Measurements from ENCODE around the gene NEUROG2.

The NEUROG2 gene

DNA sequence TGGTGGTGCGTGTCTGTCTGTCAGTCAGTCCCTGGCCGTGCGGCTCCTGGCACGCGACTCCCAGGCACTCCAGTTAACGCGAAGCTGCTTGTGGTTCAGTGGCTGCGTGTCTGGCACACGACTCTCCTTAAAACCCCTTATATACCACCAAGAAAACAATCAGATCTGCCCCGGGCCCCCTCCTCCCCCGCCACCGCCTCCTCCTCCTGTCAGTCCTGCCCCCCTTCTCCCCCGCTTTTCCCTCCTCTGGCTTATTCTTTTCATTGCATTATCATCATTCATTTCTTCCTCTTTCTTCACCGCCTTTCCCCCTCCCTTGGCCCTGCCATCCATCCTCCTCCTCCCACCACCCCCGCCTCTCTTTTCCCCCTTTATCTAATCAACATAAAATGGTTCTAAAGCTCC, at the start of gene NEUROG2:
Gene NEUROG2 (minus strand): TSS at position 115 of the 405 bp plus-strand sequence. CDS start 705 bp downstream, outside the sequence.
- Histone ChIP-seq H2AFZ (ENCODE audit: low read depth, low read length) (no peak within 1 kb of the TSS), H3K27me3 (ENCODE audit: insufficient read depth, low read length, poor library complexity) (no peaks in the 10 kb centered on the region), H4K20me1 (ENCODE audit: insufficient read depth, low read length) (no peaks in the 10 kb centered on the region), H3K79me2 (ENCODE audit: insufficient read depth, low read length) (no peaks in the 10 kb centered on the region), H3K27ac (ENCODE audit: low read length) (no peak within 1 kb of the TSS), H3K4me2 (ENCODE audit: insufficient read depth, low read length) (no peak within 1 kb of the TSS), H3K36me3 (ENCODE audit: insufficient read depth, low read length) (no peaks in the 10 kb centered on the region), H3K9ac (ENCODE audit: low read depth, low read length) (no peak within 1 kb of the TSS), H3K4me1 (ENCODE audit: insufficient read depth, low read length) (no peaks in the 10 kb centered on the region), H3K4me3 (ENCODE audit: low read depth in 1 of 2, low read length in 2 of 2) (no peak within 1 kb of the TSS), H3K9me3 (ENCODE audit: insufficient read depth, low read length, severe bottlenecking) (no peaks in the 10 kb centered on the region)
- ATAC-seq (ENCODE audit: insufficient read depth, low read depth) (no peak), DNase-seq (no peak)
- TF ChIP-seq, protein P1, sequence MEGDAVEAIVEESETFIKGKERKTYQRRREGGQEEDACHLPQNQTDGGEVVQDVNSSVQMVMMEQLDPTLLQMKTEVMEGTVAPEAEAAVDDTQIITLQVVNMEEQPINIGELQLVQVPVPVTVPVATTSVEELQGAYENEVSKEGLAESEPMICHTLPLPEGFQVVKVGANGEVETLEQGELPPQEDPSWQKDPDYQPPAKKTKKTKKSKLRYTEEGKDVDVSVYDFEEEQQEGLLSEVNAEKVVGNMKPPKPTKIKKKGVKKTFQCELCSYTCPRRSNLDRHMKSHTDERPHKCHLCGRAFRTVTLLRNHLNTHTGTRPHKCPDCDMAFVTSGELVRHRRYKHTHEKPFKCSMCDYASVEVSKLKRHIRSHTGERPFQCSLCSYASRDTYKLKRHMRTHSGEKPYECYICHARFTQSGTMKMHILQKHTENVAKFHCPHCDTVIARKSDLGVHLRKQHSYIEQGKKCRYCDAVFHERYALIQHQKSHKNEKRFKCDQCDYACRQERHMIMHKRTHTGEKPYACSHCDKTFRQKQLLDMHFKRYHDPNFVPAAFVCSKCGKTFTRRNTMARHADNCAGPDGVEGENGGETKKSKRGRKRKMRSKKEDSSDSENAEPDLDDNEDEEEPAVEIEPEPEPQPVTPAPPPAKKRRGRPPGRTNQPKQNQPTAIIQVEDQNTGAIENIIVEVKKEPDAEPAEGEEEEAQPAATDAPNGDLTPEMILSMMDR (IDR thresholded peaks at IDR 0.05; ENCODE audit: borderline replicate concordance, extremely low read depth, low read length, poor library complexity, severe bottlenecking) = no peak
- no peak for TF ChIP-seq EZH2 (IDR thresholded peaks at IDR 0.05; ENCODE audit: borderline replicate concordance, low read depth, low read length, severe bottlenecking)

DNA sequence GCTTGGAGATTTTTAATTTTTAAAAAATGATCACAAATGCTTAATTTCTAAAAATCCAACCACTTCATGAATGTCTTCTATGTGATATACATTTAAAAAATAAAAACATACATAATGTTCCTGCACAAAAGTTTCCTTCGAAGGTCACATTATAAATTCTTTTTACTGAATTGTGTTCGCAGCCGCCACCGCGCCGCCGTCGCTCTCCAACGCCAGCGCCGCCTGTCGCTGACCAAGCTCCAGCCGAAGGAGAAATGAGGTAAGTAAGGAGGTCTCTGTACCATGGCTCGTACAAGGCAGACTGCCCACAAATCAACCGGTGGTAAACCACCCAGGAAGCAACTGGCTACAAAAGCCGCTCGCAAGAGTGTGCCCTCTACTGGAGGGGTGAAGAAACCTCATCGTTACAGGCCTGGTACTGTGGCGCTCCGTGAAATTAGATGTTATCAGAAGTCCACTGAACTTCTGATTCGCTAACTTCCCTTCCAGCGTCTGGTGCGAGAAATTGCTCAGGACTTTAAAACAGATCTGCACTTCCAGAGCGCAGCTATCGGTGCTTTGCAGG, 48.8 kb upstream of the NEUROG2 start:
- DNase-seq = no peak
- no peaks in the 10 kb centered on the region for H3K9me3 ChIP-seq (ENCODE audit: insufficient read depth, low read length, severe bottlenecking)
- ATAC-seq (ENCODE audit: insufficient read depth, low read depth) = no peak
- no peak overlapping the region for H3K4me3 ChIP-seq (ENCODE audit: low read depth in 1 of 2, low read length in 2 of 2)
- no peaks in the 10 kb centered on the region for H4K20me1 ChIP-seq (ENCODE audit: insufficient read depth, low read length)
- no peaks in the 10 kb centered on the region for H3K4me1 ChIP-seq (ENCODE audit: insufficient read depth, low read length)
- peaks cover 52% of the 10 kb centered on the region for H3K36me3 ChIP-seq (ENCODE audit: insufficient read depth, low read length)
- H3K27ac ChIP-seq (ENCODE audit: low read length) = no peak overlapping the region
- H3K4me2 ChIP-seq (ENCODE audit: insufficient read depth, low read length) = no peak overlapping the region
- TF ChIP-seq, protein P1 (IDR thresholded peaks at IDR 0.05; ENCODE audit: borderline replicate concordance, extremely low read depth, low read length, poor library complexity, severe bottlenecking) = peak; percentile 21
- TF ChIP-seq EZH2 (IDR thresholded peaks at IDR 0.05; ENCODE audit: borderline replicate concordance, low read depth, low read length, severe bottlenecking) = no peak
- no peak overlapping the region for H2AFZ ChIP-seq (ENCODE audit: low read depth, low read length)
- no peak overlapping the region for H3K9ac ChIP-seq (ENCODE audit: low read depth, low read length)
- no peaks in the 10 kb centered on the region for H3K27me3 ChIP-seq (ENCODE audit: insufficient read depth, low read length, poor library complexity)
- H3K79me2 ChIP-seq (ENCODE audit: insufficient read depth, low read length) = 0 out of 2 replicates have a peak, but pooled peaks cover 2% of the 10 kb centered on the region

DNA sequence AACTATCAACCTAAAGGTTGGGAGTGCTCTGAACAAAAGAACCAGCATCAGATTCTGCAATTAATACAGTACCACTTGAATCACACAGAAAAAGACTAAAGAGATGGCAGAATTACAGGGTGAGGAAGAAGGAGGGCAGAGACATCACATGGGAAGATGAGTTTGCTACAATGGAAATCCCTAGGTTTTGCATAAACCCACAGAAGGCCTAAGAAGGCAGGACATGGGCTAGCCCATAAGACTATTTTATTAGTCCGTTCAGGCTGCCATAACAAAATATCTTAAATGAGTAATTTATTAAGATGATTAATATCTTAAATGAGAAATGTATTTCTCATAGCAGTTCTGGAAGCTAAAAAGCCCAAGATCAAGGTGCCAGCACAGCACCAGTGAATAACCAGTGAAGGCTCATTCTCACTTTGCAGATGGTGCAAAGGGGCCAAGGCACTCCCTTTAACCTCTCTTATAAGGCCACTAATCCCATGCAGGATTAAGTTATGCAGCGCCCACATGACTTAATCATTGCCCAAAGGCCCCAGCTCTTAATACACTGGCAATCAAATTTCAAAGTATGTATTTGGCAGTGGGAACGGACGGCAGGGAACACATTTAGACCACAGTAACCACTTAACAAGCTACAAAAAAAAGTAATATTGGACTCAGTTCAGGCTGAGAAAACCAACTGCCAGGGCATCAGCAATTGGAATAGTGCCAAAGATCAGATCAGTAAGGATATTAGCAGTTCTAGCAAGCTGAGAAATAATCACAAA, 47.6 kb upstream of the NEUROG2 start:
- 0 out of 3 replicates have a peak, but pooled peaks have one; percentile 17 for ATAC-seq (ENCODE audit: insufficient read depth, low read depth)
- no peaks in the 10 kb centered on the region for H3K4me1 ChIP-seq (ENCODE audit: insufficient read depth, low read length)
- H3K27me3 ChIP-seq (ENCODE audit: insufficient read depth, low read length, poor library complexity) = no peaks in the 10 kb centered on the region
- peaks cover 59% of the 10 kb centered on the region for H3K36me3 ChIP-seq (ENCODE audit: insufficient read depth, low read length)
- no peak overlapping the region for H3K27ac ChIP-seq (ENCODE audit: low read length)
- TF ChIP-seq EZH2 (IDR thresholded peaks at IDR 0.05; ENCODE audit: borderline replicate concordance, low read depth, low read length, severe bottlenecking) = no peak
- TF ChIP-seq, protein P1 (IDR thresholded peaks at IDR 0.05; ENCODE audit: borderline replicate concordance, extremely low read depth, low read length, poor library complexity, severe bottlenecking) = no peak
- H3K79me2 ChIP-seq (ENCODE audit: insufficient read depth, low read length) = 0 out of 2 replicates have a peak, but pooled peaks cover 2% of the 10 kb centered on the region
- H3K4me3 ChIP-seq (ENCODE audit: low read depth in 1 of 2, low read length in 2 of 2) = no peak overlapping the region
- H3K9me3 ChIP-seq (ENCODE audit: insufficient read depth, low read length, severe bottlenecking) = no peaks in the 10 kb centered on the region
- no peaks in the 10 kb centered on the region for H4K20me1 ChIP-seq (ENCODE audit: insufficient read depth, low read length)
- H3K9ac ChIP-seq (ENCODE audit: low read depth, low read length) = no peak overlapping the region
- no peak for DNase-seq
- H3K4me2 ChIP-seq (ENCODE audit: insufficient read depth, low read length) = no peak overlapping the region
- H2AFZ ChIP-seq (ENCODE audit: low read depth, low read length) = no peak overlapping the region

Measured in DND-41 (cell line).